PC-3 (cell line): ENCODE data around the gene ZNF564. TPM values are rescaled to one million over a fixed set of nuclear protein-coding genes. Genes with fewer than 3 reads are reported as not detected.

Source experiments
- ATAC-seq: fragments of 200-7000 bp; cut with Tn5 transposase; 2 replicates; pipeline ENCODE4 v1.9.1; 2020; ENCODE audit warnings: mild to moderate bottlenecking, moderate library complexity
- BruUV-seq: library from RNA; stranded (reverse); fragments of 400-500 nt; replicated peaks from 2 replicates; lab custom pipeline; 2021; lab: Mats Ljungman, UMichigan
- CTCF ChIA-PET: fragments of 300-600 bp; sonication (Branson Sonifier 250); formaldehyde crosslinking; loops from one replicate; lab custom pipeline; 2022; ENCODE audit warnings: antibody characterized with exemption; lab: Charles Lee
- POLR2A ChIA-PET: fragments of 300-600 bp; sonication (Branson Sonifier 250); formaldehyde crosslinking; loops from one replicate; lab custom pipeline; 2022; ENCODE audit warnings: antibody characterized with exemption; ENCODE audit not compliant: unreplicated experiment; lab: Charles Lee
- DNase-seq: peaks from one replicate; pipeline ENCODE4 v3.0.0-alpha.2; 2015
- H2AFZ ChIP-seq: fragments of 300-600 bp; sonication (generic); 2 replicates; pipeline ENCODE4 v1.6.0; 2016; ENCODE audit warnings: antibody characterized with exemption, low read length
- H3F3A ChIP-seq: fragments of 300-600 bp; sonication (generic); one replicate; pipeline ENCODE4 v1.6.0; 2017; ENCODE audit warnings: antibody characterized with exemption, low read length, control low read depth, mild to moderate bottlenecking; ENCODE audit not compliant: unreplicated experiment
- H3K27ac ChIP-seq: fragments of 300-600 bp; sonication (generic); 2 replicates; pipeline ENCODE4 v1.5.1; 2016; ENCODE audit warnings: mild to moderate bottlenecking, low read length
- H3K27me3 ChIP-seq: fragments of 300-600 bp; sonication (generic); 2 replicates; pipeline ENCODE4 v1.6.1; 2016; ENCODE audit warnings: low read length, mixed read lengths
- H3K36me3 ChIP-seq: fragments of 300-600 bp; sonication (generic); 2 replicates; pipeline ENCODE4 v1.6.1; 2016; ENCODE audit warnings: low read depth, mixed run types, low read length, mixed read lengths
- H3K4me1 ChIP-seq: fragments of 300-600 bp; sonication (generic); 2 replicates; pipeline ENCODE4 v1.5.1; 2016; ENCODE audit warnings: low read length; ENCODE audit not compliant: insufficient read depth
- H3K4me2 ChIP-seq: fragments of 300-600 bp; sonication (generic); 2 replicates; pipeline ENCODE4 v1.6.0; 2016; ENCODE audit warnings: low read length
- H3K4me3 ChIP-seq: fragments of 300-600 bp; sonication (generic); 2 replicates; pipeline ENCODE4 v1.5.1; 2016; ENCODE audit warnings: mild to moderate bottlenecking, low read length, mixed read lengths
- H3K79me2 ChIP-seq: fragments of 300-600 bp; sonication (generic); 2 replicates; pipeline ENCODE4 v1.6.1; 2017; ENCODE audit warnings: low read length, mixed read lengths
- H3K9ac ChIP-seq: fragments of 300-600 bp; sonication (generic); 2 replicates; pipeline ENCODE4 v1.6.0; 2016; ENCODE audit warnings: mild to moderate bottlenecking, low read length
- H3K9me2 ChIP-seq: fragments of 300-600 bp; sonication (generic); replicated peaks from 2 replicates; pipeline ENCODE4 v1.6.1; 2016; ENCODE audit warnings: mixed run types, low read length, mixed read lengths
- H3K9me3 ChIP-seq: fragments of 300-600 bp; sonication (generic); 2 replicates; pipeline ENCODE4 v1.6.1; 2016; ENCODE audit warnings: low read length, mixed read lengths
- H4K20me1 ChIP-seq: fragments of 300-600 bp; sonication (generic); 2 replicates; pipeline ENCODE4 v1.6.1; 2016; ENCODE audit warnings: low read length, mixed read lengths
- CTCF ChIP-seq: fragments of 300-600 bp; sonication (generic); conservative IDR thresholded peaks from 2 replicates; pipeline ENCODE4 v1.5.1; 2017; ENCODE audit warnings: antibody characterized with exemption, low read depth, mild to moderate bottlenecking, low read length
- EZH2 ChIP-seq: fragments of 300-600 bp; sonication (generic); IDR thresholded peaks from one replicate; pipeline ENCODE4 v1.6.1; 2017; ENCODE audit warnings: antibody characterized with exemption, mild to moderate bottlenecking, low read length; ENCODE audit not compliant: unreplicated experiment
- EZH2phosphoT487 ChIP-seq: fragments of 300-600 bp; sonication (generic); IDR thresholded peaks from 2 replicates; pipeline ENCODE4 v1.6.1; 2018; ENCODE audit warnings: mild to moderate bottlenecking, antibody characterized with exemption, low read length, borderline replicate concordance
- intact Hi-C: fragments of 100-400 bp; cut with micrococcal nuclease; formaldehyde crosslinking; loops from 2 replicates; pipeline ENCODE4 v1.9.0; 2023
- total RNA-seq: library from RNA; depleted of rRNA; stranded (reverse); fragments of >200 nt; gene quantifications from 2 replicates; pipeline ENCODE4 v1.2.3, GENCODE V29; 2014; rRNA removed

ZNF564 gene
- total RNA-seq, 1 experiment from 2014 or later: 3.8 TPM

GRCh38 chr19:12478234-12478941, 72.9 kb downstream of the ZNF564 start:
- peaks cover 8% of the 10 kb centered on the region; the same call in 1 of the 2 replicates for H3K36me3 ChIP-seq
- no peaks in the 10 kb centered on the region for H4K20me1 ChIP-seq
- H2AFZ ChIP-seq: no peak overlapping the region
- no TSS peak for BruUV-seq
- intact Hi-C loops: no loop called here
- H3K9me2 ChIP-seq: no peaks in the 10 kb centered on the region
- H3K79me2 ChIP-seq: no peaks in the 10 kb centered on the region
- H3K4me2 ChIP-seq: no peak overlapping the region
- no peak for DNase-seq
- H3K9ac ChIP-seq: no peak overlapping the region
- peaks cover 17% of the 10 kb centered on the region for H3K9me3 ChIP-seq
- no peaks in the 10 kb centered on the region for H3K27me3 ChIP-seq
- no peaks in the 10 kb centered on the region for H3F3A ChIP-seq
- CTCF ChIA-PET: no interaction called here
- H3K4me1 ChIP-seq: no peaks in the 10 kb centered on the region
- POLR2A ChIA-PET: no interaction called here
- TF ChIP-seq CTCF: no peak
- no peak for TF ChIP-seq EZH2phosphoT487
- no peak for TF ChIP-seq EZH2
- H3K4me3 ChIP-seq: no peak overlapping the region
- ATAC-seq: no peak
- no peak overlapping the region for H3K27ac ChIP-seq

Other genes with a start within 250 kb of the ZNF564 start
- gene ZNF563, start 217.8 kb downstream of the ZNF564 start, total RNA-seq: 1.1 and 2.1 TPM in 2 replicates
- 0.63 and 1.1 TPM in 2 replicates for gene ZNF442, start 185.8 kb downstream of the ZNF564 start, total RNA-seq
- 3.8 and 5.9 TPM in 2 replicates for gene ZNF799, start 150.2 kb downstream of the ZNF564 start, total RNA-seq
- 3.4 and 3.7 TPM in 2 replicates for gene ZNF443, start 110.5 kb downstream of the ZNF564 start, total RNA-seq
- 0.77 and 2.2 TPM in 2 replicates for gene ZNF709, start 66.7 kb downstream of the ZNF564 start, total RNA-seq
- 6.9 and 10.7 TPM in 2 replicates for gene ZNF490, start 59.3 kb upstream of the ZNF564 start, total RNA-seq
- 15.8 and 26.3 TPM in 2 replicates for gene ZNF791, start 59.4 kb upstream of the ZNF564 start, total RNA-seq
- gene MAN2B1, start 115.3 kb upstream of the ZNF564 start, total RNA-seq: 62.9 and 67.5 TPM in 2 replicates
- gene WDR83, start 115.3 kb upstream of the ZNF564 start, total RNA-seq: 39.5 and 53.5 TPM in 2 replicates
- 140 and 150 TPM in 2 replicates for gene DHPS, start 130.4 kb upstream of the ZNF564 start, total RNA-seq
- not detected in 2 replicates for gene GNG14, start 136.5 kb upstream of the ZNF564 start, total RNA-seq
- gene FBXW9, start 145.1 kb upstream of the ZNF564 start, total RNA-seq: 27.5 and 34.6 TPM in 2 replicates
- gene TNPO2, start 172.4 kb upstream of the ZNF564 start, total RNA-seq: 50.6 and 73.3 TPM in 2 replicates
- gene TRIR, start 183.2 kb upstream of the ZNF564 start, total RNA-seq: 497 and 841 TPM in 2 replicates
- gene GET3, start 186.0 kb upstream of the ZNF564 start, total RNA-seq: 251 and 264 TPM in 2 replicates
- 0.07 TPM in 1 of 2 replicates, not detected in the other for gene BEST2, start 200.3 kb upstream of the ZNF564 start, total RNA-seq
- 95.2 and 95.7 TPM in 2 replicates for gene HOOK2, start 224.1 kb upstream of the ZNF564 start, total RNA-seq
- gene JUNB, start 240.0 kb upstream of the ZNF564 start, total RNA-seq: 343 and 391 TPM in 2 replicates